ENCODE measurements around the gene BUD23. TPM values are rescaled to one million over a fixed set of nuclear protein-coding genes. Genes with fewer than 3 reads are reported as not detected.

BUD23 gene
- total RNA-seq, 1 experiment from 2014 or later: 41.9 TPM

- no peaks in the 10 kb centered on the region for H3K9me2 ChIP-seq (replicated peaks; ENCODE audit: insufficient read depth, low read length)
- peaks cover 4% of the 10 kb centered on the region for H3K79me2 ChIP-seq (ENCODE audit: low read length)
- no peak overlapping the region for H3K4me3 ChIP-seq (ENCODE audit: low read length)
- peaks cover 15% of the 10 kb centered on the region for H3K4me1 ChIP-seq (ENCODE audit: low read length)
- no peak overlapping the region for H2AFZ ChIP-seq (ENCODE audit: low read length)
- H3K9me3 ChIP-seq (ENCODE audit: low read length): no peaks in the 10 kb centered on the region
- H3K4me2 ChIP-seq (ENCODE audit: low read depth, low read length, poor library complexity, severe bottlenecking): no peak overlapping the region
- H3K36me3 ChIP-seq (ENCODE audit: insufficient read depth, low read length): no peaks in the 10 kb centered on the region
- no peaks in the 10 kb centered on the region for H3K27me3 ChIP-seq (ENCODE audit: low read length)
- no peak overlapping the region for H3K9ac ChIP-seq (ENCODE audit: low read length)
- peaks cover 4% of the 10 kb centered on the region for H4K20me1 ChIP-seq (ENCODE audit: insufficient read depth, low read depth, low read length)
- peak; percentile 6 for DNase-seq
- no peak overlapping the region for H3K27ac ChIP-seq (ENCODE audit: low read length)
These were observed 49.0 kb downstream of the BUD23 start for GRCh38 chr7:73732397-73732796.

DNA sequence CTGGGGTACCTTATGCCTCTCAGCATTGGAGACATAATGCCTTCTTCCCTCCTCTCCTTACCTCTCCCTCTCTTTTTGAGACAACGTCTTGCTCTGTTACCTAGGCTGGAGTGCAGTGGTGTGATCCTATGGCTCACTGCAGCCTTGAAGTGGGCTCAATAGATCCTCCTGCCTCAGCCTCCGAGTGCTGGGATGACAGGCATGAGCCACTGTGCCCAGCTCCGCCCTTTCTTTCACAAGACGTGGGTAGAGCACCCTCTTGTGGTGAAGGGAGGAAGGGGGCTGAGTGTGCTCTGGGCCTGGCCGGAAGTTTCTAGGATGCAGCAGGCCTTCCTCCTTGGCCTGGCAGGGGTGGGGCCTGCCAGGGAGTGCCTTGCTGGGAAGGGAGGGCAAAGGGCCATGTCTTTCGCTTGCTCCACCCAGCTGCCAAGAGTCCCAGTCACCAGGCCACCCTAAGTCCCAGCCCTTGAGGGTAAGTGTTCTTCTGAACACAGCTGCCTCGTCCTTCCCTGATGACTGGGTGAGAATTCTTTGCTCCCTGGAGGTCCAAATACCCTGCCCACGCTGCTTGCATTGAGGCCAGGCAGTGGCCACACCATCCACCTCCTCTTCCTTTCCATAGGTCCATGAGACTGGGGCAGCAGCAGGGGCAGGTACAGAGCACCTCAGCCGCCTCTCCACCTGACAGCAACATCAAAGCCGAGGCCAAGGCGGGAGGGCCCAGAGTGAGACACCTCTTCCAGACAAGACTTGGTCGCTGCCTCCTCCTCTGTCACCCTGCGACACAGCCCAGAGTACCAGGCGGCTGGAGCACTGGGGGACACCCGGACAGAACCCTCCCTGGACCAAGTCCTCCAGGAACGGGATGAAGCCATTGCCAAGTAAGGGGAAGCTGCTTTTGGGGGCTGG, 51.5 kb downstream of the BUD23 start:
- peak; percentile 96 for DNase-seq

DNA sequence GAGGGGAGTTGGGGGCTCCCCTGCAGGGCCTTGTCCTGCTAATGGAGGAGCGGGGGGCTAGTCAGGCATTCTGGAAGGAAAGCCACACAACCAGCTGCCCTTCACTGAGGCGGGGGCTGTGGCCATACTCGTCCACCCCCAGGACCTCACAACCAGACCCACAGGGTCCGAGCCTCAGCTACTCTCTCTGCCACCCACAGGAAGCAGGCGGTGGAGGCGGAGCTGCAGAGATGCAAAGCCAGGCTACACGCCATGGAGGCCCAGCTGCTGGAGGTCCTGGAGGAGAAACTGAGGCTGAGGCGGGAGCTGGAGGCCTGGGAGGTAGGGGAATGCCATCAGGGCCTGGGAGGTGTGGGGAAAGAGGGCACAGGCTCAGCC, 52.1 kb downstream of the BUD23 start:
- Histone ChIP-seq H3K9me2 (replicated peaks; ENCODE audit: insufficient read depth, low read length) (no peaks in the 10 kb centered on the region), H3K4me1 (ENCODE audit: low read length) (peaks cover 21% of the 10 kb centered on the region), H3K36me3 (ENCODE audit: insufficient read depth, low read length) (no peaks in the 10 kb centered on the region), H3K27ac (ENCODE audit: low read length) (no peak overlapping the region), H4K20me1 (ENCODE audit: insufficient read depth, low read depth, low read length) (peaks cover 10% of the 10 kb centered on the region), H3K9ac (ENCODE audit: low read length) (no peak overlapping the region), H3K79me2 (ENCODE audit: low read length) (peaks cover 10% of the 10 kb centered on the region), H3K4me3 (ENCODE audit: low read length) (no peak overlapping the region), H2AFZ (ENCODE audit: low read length) (no peak overlapping the region), H3K4me2 (ENCODE audit: low read depth, low read length, poor library complexity, severe bottlenecking) (no peak overlapping the region), H3K9me3 (ENCODE audit: low read length) (no peaks in the 10 kb centered on the region), H3K27me3 (ENCODE audit: low read length) (no peaks in the 10 kb centered on the region)
- no peak for DNase-seq

More for the DNA sequence above, 51.5 kb downstream of the BUD23 start:
- Histone ChIP-seq H3K36me3 (ENCODE audit: insufficient read depth, low read length) (no peaks in the 10 kb centered on the region), H3K4me2 (ENCODE audit: low read depth, low read length, poor library complexity, severe bottlenecking) (no peak overlapping the region), H3K79me2 (ENCODE audit: low read length) (peaks cover 10% of the 10 kb centered on the region), H4K20me1 (ENCODE audit: insufficient read depth, low read depth, low read length) (peaks cover 10% of the 10 kb centered on the region), H3K9me3 (ENCODE audit: low read length) (no peaks in the 10 kb centered on the region), H3K4me1 (ENCODE audit: low read length) (peaks cover 21% of the 10 kb centered on the region), H3K9me2 (replicated peaks; ENCODE audit: insufficient read depth, low read length) (no peaks in the 10 kb centered on the region), H3K4me3 (ENCODE audit: low read length) (no peak overlapping the region), H3K9ac (ENCODE audit: low read length) (peak overlapping the region; percentile 42; the same call in 1 of the 2 replicates), H3K27me3 (ENCODE audit: low read length) (no peaks in the 10 kb centered on the region), H3K27ac (ENCODE audit: low read length) (no peak overlapping the region), H2AFZ (ENCODE audit: low read length) (no peak overlapping the region; the same call in 1 of the 2 replicates)

DNA sequence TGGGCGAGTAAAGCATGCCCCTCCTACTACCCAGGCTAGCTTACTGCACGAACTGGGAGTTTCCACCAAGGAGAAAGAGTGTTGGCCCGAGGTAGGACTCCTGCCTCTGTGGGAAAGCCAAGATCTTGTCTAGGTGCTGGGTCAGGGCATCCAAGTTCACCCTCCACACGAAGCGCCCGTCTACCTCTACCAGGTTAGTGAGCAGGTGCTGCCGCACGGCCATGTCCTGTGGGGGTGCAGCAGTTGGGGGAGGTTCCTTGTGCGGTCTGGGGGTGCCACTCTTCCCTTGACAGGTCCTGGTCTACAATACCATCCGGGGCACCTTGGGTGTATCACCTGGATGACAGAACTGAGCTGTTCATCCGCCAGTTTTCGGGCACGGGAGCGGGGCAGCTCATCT, 53.5 kb downstream of the BUD23 start:
- Histone ChIP-seq H3K4me3 (ENCODE audit: low read length) (no peak overlapping the region), H3K4me2 (ENCODE audit: low read depth, low read length, poor library complexity, severe bottlenecking) (no peak overlapping the region), H3K27ac (ENCODE audit: low read length) (no peak overlapping the region), H3K9me2 (replicated peaks; ENCODE audit: insufficient read depth, low read length) (no peaks in the 10 kb centered on the region), H3K27me3 (ENCODE audit: low read length) (no peaks in the 10 kb centered on the region), H3K9ac (ENCODE audit: low read length) (peak overlapping the region; percentile 85; the same call in 1 of the 2 replicates), H3K4me1 (ENCODE audit: low read length) (peaks cover 21% of the 10 kb centered on the region), H3K79me2 (ENCODE audit: low read length) (peaks cover 10% of the 10 kb centered on the region), H2AFZ (ENCODE audit: low read length) (no peak overlapping the region), H4K20me1 (ENCODE audit: insufficient read depth, low read depth, low read length) (peaks cover 10% of the 10 kb centered on the region), H3K9me3 (ENCODE audit: low read length) (no peaks in the 10 kb centered on the region), H3K36me3 (ENCODE audit: insufficient read depth, low read length) (no peaks in the 10 kb centered on the region)
- DNase-seq: no peak

- peak overlapping the region; percentile 85 for H3K9ac ChIP-seq (ENCODE audit: low read length)
- H2AFZ ChIP-seq (ENCODE audit: low read length): no peak overlapping the region
- H3K36me3 ChIP-seq (ENCODE audit: insufficient read depth, low read length): no peaks in the 10 kb centered on the region
These were observed 54.3 kb downstream of the BUD23 start for GRCh38 chr7:73737491-73738219.

DNA sequence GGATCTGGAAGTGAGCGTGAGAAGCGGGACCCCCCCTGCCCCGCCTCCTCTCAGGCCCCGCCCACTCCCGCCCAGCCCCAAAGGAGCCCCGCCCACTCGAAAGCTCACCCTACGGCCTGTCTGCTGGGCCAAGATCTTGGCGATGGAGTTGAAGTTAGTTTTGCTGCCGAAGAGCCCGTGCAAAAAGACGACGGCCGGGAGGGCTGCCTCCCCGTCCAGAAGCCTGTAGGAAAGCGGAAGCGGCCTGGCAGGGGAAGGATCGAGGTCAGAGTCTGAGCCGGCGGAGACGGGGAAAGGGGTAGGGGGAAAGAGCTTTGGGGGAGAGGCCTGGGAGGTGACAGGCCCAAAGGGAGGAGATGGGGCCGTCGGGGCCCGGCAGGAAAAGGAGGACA, 54.8 kb downstream of the BUD23 start:
- Histone ChIP-seq H3K36me3 (ENCODE audit: insufficient read depth, low read length) (no peaks in the 10 kb centered on the region), H2AFZ (ENCODE audit: low read length) (peak overlapping the region; percentile 56; the same call in 1 of the 2 replicates), H3K27me3 (ENCODE audit: low read length) (no peaks in the 10 kb centered on the region), H3K9me3 (ENCODE audit: low read length) (no peaks in the 10 kb centered on the region), H3K79me2 (ENCODE audit: low read length) (peaks cover 10% of the 10 kb centered on the region), H3K9me2 (replicated peaks; ENCODE audit: insufficient read depth, low read length) (no peaks in the 10 kb centered on the region), H3K4me3 (ENCODE audit: low read length) (peak overlapping the region; percentile 77), H4K20me1 (ENCODE audit: insufficient read depth, low read depth, low read length) (peaks cover 10% of the 10 kb centered on the region), H3K4me2 (ENCODE audit: low read depth, low read length, poor library complexity, severe bottlenecking) (peak overlapping the region; percentile 82), H3K27ac (ENCODE audit: low read length) (peak overlapping the region; percentile 76), H3K4me1 (ENCODE audit: low read length) (peaks cover 21% of the 10 kb centered on the region), H3K9ac (ENCODE audit: low read length) (peak overlapping the region; percentile 85)
- DNase-seq: peak; percentile 86

More at GRCh38 chr7:73737491-73738219, 54.3 kb downstream of the BUD23 start:
- H3K9me3 ChIP-seq (ENCODE audit: low read length): no peaks in the 10 kb centered on the region
- peak overlapping the region; percentile 82 for H3K4me2 ChIP-seq (ENCODE audit: low read depth, low read length, poor library complexity, severe bottlenecking)
- peaks cover 10% of the 10 kb centered on the region for H4K20me1 ChIP-seq (ENCODE audit: insufficient read depth, low read depth, low read length)
- DNase-seq: no peak
- no peak overlapping the region for H3K27ac ChIP-seq (ENCODE audit: low read length)
- H3K79me2 ChIP-seq (ENCODE audit: low read length): peaks cover 10% of the 10 kb centered on the region
- H3K4me1 ChIP-seq (ENCODE audit: low read length): peaks cover 21% of the 10 kb centered on the region
- peak overlapping the region; percentile 77 for H3K4me3 ChIP-seq (ENCODE audit: low read length)
- H3K27me3 ChIP-seq (ENCODE audit: low read length): no peaks in the 10 kb centered on the region
- H3K9me2 ChIP-seq (replicated peaks; ENCODE audit: insufficient read depth, low read length): no peaks in the 10 kb centered on the region

DNA sequence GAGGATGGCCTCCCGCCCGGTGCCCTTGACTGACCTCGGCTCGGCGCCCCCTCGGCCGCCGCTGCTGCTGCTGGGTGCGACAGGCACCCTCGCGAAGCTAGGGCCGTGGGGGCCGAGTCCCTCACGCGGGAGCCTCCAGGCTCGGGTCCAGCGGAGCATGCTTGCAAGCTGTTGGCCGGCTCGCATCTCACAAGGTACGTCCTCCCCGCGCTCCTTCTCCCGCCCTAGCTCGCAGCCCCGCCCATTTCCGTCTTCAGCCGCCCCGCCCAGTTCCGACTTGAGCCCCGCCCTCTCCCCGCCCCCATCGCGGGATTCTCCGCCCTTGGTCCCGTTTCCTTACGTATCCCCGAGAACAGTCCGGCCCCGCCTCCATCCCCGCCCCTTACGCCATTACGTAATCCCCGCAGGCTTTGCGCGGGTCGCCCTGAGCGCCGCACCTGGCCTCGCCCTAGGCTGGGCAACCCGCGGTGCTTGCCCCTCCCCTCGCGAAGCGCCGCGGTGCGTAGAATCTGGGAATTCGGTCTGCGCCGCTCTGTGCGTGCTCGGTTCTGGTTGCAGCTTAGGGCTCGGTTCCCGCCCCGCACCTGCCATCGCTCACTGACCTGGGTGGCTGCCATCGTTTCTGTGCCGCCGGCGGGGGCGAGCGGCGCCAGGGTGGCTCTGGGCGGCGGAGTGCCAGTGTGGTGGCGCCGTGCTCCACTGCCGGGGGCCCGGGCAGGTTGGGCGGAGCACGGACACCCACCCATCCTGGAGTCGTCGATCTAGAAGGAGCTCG, 55.4 kb downstream of the BUD23 start, which contains the start of gene ABHD11:
ABHD11 (minus strand) TSS at position 191 of the 775 bp plus-strand sequence; CDS start at position 159, 32 bp downstream.
- Histone ChIP-seq H3K4me2 (ENCODE audit: low read depth, low read length, poor library complexity, severe bottlenecking) (peak within 1 kb of the TSS; percentile 82), H2AFZ (ENCODE audit: low read length) (peak within 1 kb of the TSS; percentile 95), H3K36me3 (ENCODE audit: insufficient read depth, low read length) (no peaks in the 10 kb centered on the region), H4K20me1 (ENCODE audit: insufficient read depth, low read depth, low read length) (peaks cover 10% of the 10 kb centered on the region), H3K4me1 (ENCODE audit: low read length) (peaks cover 21% of the 10 kb centered on the region), H3K4me3 (ENCODE audit: low read length) (peak within 1 kb of the TSS; percentile 77), H3K9me2 (replicated peaks; ENCODE audit: insufficient read depth, low read length) (no peaks in the 10 kb centered on the region), H3K9me3 (ENCODE audit: low read length) (no peaks in the 10 kb centered on the region), H3K27me3 (ENCODE audit: low read length) (no peaks in the 10 kb centered on the region), H3K79me2 (ENCODE audit: low read length) (peaks cover 10% of the 10 kb centered on the region), H3K27ac (ENCODE audit: low read length) (peak within 1 kb of the TSS; percentile 76), H3K9ac (ENCODE audit: low read length) (peak within 1 kb of the TSS; percentile 85)
- DNase-seq: peak; percentile 99

All from Karpas-422 (cell line).